Stimulated activated CD8-positive, alpha-beta memory T cell treated with anti-CD3 and anti-CD28 coated beads, Interleukin-7, amount 100 ng/mL, for 48 hours (primary cell): ENCODE measurements around the gene TGFBR2.

Experiments used
- DNase-seq, 2 donors: peaks; one replicate each; pipeline ENCODE4 v3.0.0-alpha.2; 2020; ENCODE audit warnings: low read depth in 1 of 2; ENCODE audit errors: extremely low read depth in 1 of 2

The TGFBR2 gene

DNA sequence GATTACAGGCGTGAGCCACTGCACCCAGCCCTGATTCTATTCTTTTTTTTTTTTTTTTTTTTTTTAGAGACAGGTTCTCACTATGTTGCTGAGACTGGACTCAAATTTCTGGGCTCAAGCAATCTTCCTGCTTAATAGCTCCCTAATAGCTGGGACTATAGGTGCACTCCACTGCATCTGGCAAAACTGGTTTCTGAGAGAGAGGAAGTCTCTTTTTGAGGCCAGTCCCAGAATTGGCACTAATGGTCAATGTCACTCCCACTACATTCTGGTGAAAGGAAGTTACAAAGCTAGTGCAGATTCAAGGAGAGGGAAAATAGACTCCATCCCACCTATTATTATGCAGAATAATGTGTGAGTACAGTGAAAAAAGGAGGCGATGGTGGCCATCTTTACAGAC, 5.8 kb upstream of the TGFBR2 start:
- DNase-seq, result no peak

DNA sequence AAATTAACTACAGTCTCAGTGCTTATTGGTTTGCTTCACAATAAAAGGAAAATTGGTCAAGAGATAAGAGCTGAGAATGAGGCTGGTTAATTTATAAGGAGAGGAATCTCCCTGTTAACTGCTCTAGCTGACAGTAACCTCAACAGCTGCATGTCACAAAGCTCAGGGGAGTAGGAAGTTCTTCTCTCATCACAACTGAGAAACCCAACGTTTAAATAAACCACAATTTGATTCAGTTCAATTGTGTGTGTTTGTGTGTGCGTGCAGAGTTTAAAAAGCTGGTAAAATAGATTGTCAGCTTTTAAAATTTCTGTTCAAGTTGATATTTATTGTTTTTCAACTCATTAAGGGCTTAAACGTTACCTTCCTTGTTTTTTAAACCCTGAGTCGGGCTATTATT, 3.5 kb upstream of the TGFBR2 start:
- no peak for DNase-seq

DNA sequence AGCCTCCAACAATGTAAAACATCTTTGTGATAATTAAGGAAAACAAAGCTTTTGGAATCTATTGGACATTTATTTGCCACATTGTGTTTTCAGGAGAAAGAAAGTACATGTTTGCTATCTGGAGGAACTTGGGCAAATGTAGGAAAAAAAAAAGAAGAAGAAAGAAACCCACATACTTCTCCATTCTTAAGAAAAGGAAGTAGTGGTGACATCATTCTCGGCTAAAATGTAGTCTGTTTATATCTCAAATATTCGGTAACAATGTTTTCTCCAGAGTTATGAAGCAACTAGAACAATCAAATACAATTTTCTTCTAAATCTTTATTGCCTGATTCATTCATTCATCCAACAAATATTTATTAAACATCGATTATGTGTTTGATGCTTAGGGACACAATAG, 2.3 kb upstream of the TGFBR2 start:
- no peak for DNase-seq

GRCh38 chr3:30604558-30604957, 1.8 kb upstream of the TGFBR2 start:
- no peak for DNase-seq

DNA sequence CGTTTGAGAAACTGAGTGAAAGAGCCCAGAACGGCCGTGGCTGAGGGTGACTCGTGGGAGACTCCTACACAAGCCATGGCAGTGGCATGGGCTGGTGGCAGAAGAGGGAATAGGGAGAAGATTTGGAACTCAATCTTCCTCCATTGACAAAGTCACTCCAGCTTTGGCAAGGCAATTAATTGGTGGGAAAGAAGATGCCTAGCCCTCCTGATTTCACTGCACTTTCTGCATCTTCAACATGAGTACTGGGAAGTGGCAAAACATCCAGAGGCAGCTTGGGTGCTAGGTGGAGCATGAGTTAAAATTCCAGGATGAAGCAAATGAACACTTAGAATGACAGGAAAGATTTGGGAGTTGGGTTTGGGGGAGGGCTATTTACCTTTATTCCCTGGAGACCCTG, 1.4 kb upstream of the TGFBR2 start:
- DNase-seq, result no peak

- DNase-seq, result no peak
Measured at GRCh38 chr3:30605706-30606300, 598 bp upstream of the TGFBR2 start.

DNA sequence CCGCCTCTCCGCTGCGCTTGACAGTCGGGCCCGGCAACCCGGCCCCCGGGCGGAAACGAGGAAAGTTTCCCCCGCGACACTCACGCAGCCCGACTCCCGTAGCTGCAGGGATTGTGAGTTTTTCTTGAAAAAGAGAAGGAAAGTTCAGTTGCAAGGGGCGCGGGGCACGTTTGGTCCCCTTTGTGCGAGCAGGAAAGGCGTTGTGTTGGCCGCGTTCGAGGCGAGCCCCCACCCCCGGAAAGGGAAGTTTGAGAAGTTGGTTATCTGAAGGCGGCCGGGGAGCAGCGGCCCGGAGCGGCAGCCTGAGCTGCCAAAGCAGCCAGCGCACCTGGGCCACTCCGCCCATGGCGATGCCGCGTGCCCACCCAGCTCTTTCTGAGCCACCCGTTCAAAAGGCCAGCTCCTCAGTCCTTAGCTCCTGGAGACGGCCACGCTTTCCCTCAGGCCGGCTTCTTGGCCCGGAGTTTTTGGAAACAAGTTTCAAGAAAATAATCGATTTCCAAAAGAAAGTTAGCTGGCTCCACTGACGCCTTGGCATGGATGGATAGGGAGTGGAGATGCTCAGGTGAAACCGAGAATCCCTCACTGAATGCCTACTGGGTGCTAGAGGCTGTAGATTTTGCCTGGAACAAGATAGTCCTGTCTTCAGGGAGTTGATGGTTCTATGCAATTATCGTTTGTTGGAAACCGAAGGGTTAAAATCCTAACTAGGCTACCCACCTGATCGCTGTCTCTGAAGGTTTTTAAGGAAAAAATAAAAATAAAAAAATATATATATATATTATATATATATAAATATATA, 832 bp downstream of the TGFBR2 start:
- peak; percentile 51 to 57 for DNase-seq

GRCh38 chr3:30608598-30608947, 2.2 kb downstream of the TGFBR2 start:
- no peak for DNase-seq

DNA sequence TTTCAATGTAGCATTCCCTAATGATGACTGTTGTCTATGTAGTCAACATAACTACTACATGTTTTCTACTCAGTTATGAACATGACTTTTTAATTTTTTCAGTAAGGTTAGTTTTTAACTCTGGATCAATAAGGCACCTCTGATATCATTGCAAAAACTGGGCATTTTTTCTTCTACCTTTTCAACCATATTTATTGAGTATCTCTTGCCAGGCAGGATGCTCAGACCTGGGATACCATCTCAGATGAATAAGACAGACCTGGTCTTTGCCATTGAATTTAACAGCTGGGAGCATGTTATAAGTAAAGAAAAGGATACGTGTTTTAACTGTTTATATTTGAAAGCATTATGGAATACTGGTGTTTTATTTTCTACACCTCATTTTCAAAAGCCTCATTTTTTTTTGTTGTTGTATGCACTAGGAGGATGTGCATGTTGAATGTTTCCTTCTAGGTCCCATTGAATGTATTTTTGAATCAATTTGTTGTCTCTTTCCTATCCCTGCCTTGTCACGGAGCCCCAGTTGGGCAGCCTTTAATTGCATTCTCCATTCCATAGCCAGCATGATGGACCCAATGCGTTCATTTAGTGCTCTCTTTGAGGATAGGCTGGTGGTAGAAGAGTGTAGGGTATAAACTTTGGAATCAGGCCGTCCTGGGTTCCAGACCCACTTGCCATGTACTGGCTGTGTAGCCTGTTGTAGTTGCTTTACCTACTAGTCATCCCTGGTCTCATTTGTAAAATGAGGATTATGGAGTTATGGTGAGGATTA, 3.7 kb downstream of the TGFBR2 start:
- no peak for DNase-seq

GRCh38 chr3:30610702-30611368, 4.4 kb downstream of the TGFBR2 start:
- no peak for DNase-seq

DNA sequence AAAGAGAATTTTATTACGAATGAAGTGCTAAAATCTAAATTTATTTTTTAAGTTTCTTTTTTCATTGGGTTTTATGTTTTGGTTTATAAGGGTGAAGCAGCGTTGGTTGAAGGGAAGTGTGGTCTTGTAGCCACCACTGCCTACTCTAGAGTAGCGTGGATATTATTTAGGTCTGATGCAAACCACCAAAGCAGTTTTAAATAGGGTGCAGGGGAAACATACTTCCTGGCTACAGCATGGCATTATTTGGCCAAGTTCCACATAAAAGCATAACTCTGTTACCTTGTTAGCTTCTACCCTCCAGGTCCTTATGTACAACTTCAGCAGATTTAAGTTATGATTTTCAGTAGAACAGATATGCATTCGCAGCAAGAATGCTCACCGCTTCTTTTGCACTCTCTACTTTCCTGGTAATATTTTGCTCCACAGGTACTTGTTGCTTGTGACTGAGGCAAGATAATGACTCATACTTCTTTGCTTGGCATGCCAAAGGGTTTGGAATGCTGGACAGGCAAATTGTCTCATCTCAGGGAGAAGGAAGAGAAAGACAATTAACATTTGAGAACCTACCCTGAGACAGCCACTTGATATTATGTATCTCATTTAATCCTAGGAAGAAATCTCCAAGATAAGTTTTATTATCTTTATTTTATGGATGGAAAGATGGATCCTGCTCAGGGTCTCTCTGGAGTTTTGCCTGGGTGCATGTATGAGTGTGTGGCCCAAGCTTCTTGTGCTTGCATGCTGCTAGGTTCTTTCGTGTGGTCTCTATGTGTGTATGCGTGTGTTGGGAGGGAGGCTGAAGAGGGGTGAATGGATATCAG, 5.4 kb downstream of the TGFBR2 start:
- DNase-seq, result no peak

DNA sequence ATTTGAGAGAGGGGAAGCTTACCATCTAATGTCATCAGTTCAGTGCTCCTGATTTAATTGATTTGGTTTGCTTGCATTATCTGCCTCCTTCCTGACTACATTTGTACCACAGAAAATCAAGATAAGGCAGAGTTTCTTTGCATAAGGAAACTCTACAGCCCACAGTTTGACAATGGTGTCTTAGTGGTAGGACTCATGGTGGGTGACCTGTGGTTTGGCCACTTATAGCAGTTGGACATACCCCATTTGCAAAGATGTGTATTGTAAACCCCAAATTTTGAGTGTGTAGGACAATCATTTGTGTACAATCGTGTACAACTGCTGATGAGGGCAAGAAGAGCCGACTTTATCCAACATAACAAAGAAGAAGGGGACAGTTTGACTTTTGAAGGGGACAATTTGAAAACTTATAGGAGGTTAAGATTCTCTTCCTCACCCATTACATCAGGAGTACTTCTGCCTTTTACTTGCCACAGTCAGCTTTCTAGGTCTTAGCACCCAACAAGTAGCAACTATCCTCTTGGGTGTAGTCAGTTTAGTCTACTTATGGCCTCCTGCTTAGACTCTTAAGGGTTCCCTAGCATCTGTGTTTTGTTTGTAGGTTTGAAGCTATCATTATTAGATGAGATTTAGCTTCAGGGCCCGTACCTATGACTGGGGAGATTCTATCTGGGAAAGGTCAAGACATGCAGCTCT, 6.2 kb downstream of the TGFBR2 start:
- no peak for DNase-seq

- no peak for DNase-seq
Measured at GRCh38 chr3:30613133-30613825, 6.9 kb downstream of the TGFBR2 start.

- DNase-seq, result no peak
Measured at GRCh38 chr3:30614373-30614772, 8.0 kb downstream of the TGFBR2 start.

DNA sequence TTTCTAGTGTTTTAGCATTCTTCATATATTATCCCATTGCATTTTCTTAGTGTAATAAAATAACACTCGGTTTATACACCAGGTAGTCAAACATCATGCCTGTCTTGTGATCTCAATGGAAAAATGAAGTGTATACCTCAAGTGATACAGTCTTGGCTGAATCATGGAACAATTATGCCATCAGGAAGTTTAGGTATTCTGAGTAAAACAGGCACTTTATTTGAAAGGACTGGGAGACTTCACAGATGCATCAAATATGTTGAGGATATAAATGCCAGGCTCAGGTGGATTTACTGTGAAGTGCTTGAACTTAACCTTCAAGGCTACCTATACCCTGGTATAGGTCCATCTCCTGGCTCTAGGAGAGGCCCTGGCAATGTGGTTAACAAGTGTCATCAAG, 8.5 kb downstream of the TGFBR2 start:
- DNase-seq, result no peak

DNA sequence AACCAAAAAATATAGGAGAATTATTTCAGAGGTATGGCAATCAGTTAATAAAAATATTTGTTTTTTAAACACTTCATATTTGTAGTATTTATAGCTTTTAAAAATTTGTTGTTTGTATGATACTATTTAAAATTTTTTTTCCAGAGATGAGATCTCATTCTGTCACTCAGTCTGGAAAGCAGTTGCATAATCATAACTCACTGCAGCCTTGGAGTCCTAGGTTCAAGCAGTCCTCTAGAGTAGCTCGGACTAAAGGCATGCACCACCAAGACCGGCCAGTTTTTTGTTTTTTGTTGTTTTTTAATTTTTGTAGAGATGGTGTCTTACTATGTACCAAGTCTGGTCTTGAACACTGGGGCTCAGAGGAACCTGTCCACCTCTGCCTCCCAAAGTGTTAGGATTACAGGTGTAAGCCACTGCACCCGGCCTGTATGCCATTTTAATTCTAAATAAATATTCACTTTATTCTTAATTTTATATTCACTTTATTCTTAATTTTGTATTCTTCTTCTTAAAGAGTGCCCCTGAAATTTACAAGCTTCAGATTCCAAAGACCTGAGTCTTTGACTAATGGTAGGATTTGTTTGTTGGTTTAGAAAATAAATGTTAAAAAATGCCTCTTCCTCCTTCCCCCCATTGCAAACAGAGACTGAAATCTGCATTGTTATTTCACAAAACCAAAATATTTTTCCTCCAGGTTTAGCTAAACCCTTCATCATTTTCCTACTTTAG, 9.4 kb downstream of the TGFBR2 start:
- no peak for DNase-seq

- no peak for DNase-seq
Measured at GRCh38 chr3:30616347-30617027, 10.1 kb downstream of the TGFBR2 start.

GRCh38 chr3:30617069-30617468, 10.7 kb downstream of the TGFBR2 start:
- no peak for DNase-seq
